K562 (cell line): Measurements from ENCODE around the gene GGT1. TPM values are rescaled to one million over a fixed set of nuclear protein-coding genes. Genes with fewer than 3 reads are reported as not detected.

ENCODE experiments used
- ATAC-seq: fragments of 200-7000 bp; cut with Tn5 transposase; 3 replicates; pipeline ENCODE4 v1.9.1; 2020; ENCODE audit warnings: moderate library complexity
- BruUV-seq: library from RNA; stranded (reverse); fragments of 400-500 nt; replicated peaks from 2 replicates; lab custom pipeline; 2021; lab: Mats Ljungman, UMichigan
- CTCF ChIA-PET: fragments of 300-600 bp; formaldehyde crosslinking; extraction: SDS; loops from one replicate; lab custom pipeline; 2021; ENCODE audit warnings: low intra/inter-chr PET ratio; lab: Yijun Ruan, JAX
- POLR2A ChIA-PET: fragments of 300-600, 350-650 bp; sonication (Branson Sonifier 250); formaldehyde crosslinking; extraction: SDS; loops from one replicate; lab custom pipeline; 2021; ENCODE audit warnings: antibody characterized with exemption, inconsistent platforms; lab: Yijun Ruan, JAX
- DNase-seq, 4 experiments: peaks; one replicate each; pipeline versions ENCODE4 v3.0.0 to v3.0.0-alpha.2; 2011 to 2018; ENCODE audit warnings: low spot score in 3 of 4, mixed read lengths in 3 of 4; ENCODE audit errors: extremely low read depth in 1 of 4
- FAIRE-seq: peaks from 2 replicates; lab custom pipeline; 2011; peaks lifted over from hg19 to GRCh38; lab: Jason Lieb, UNC
- H2AFZ ChIP-seq: 2 replicates; pipeline ENCODE4 v1.6.0; 2011; ENCODE audit warnings: low read depth, low read length, control low read depth, inconsistent platforms
- H3K27ac ChIP-seq: fragments of 200-600 bp; 3 replicates; pipeline ENCODE4 v1.8.0; 2011; ENCODE audit warnings: low read depth, mild to moderate bottlenecking, control low read depth, inconsistent platforms, low read length, moderate library complexity, mixed read lengths; ENCODE audit errors: extremely low read depth
- H3K27me3 ChIP-seq, 2 experiments: fragments of 300-600 bp in 1 of 2; 2 replicates in 1 of 2; 3 replicates in 1 of 2; pipeline versions ENCODE4 v1.6.0 to v1.8.0; 2011; ENCODE audit warnings: inconsistent platforms in 2 of 2, low read length in 2 of 2, mild to moderate bottlenecking in 1 of 2, mixed read lengths in 1 of 2, moderate library complexity in 1 of 2; ENCODE audit not compliant: control insufficient read depth in 2 of 2, insufficient read depth in 2 of 2
- H3K36me3 ChIP-seq: fragments of 300-600 bp; 3 replicates; pipeline ENCODE4 v1.8.0; 2011; ENCODE audit warnings: mild to moderate bottlenecking, low read length, inconsistent platforms; ENCODE audit not compliant: control insufficient read depth, insufficient read depth
- H3K4me1 ChIP-seq, 2 experiments: fragments of 200-600 bp in 1 of 2; replicated peaks in 1 of 2; 2 replicates in 1 of 2; 3 replicates in 1 of 2; pipeline versions ENCODE4 v1.5.1 to v1.8.0; 2011; ENCODE audit warnings: inconsistent platforms in 2 of 2, low read length in 2 of 2, mild to moderate bottlenecking in 1 of 2, mixed read lengths in 1 of 2, moderate library complexity in 1 of 2; ENCODE audit not compliant: control insufficient read depth in 2 of 2, insufficient read depth in 2 of 2
- H3K4me2 ChIP-seq: 2 replicates; pipeline ENCODE4 v1.6.1; 2011; ENCODE audit warnings: low read length, control low read depth, inconsistent platforms, mixed read lengths; ENCODE audit not compliant: insufficient read depth
- H3K4me3 ChIP-seq: fragments of 200-600 bp; sonication (generic), shearing (Covaris generic); 2 replicates; pipeline ENCODE4 v1.5.1; 2016; ENCODE audit warnings: control low read depth, inconsistent platforms
- H3K79me2 ChIP-seq: fragments of 200-600 bp; 3 replicates; pipeline ENCODE4 v1.8.0; 2011; ENCODE audit warnings: low read length, inconsistent platforms; ENCODE audit not compliant: control insufficient read depth, insufficient read depth
- H3K9ac ChIP-seq, 2 experiments: 2 replicates each; pipeline versions ENCODE4 v1.6.0 to v1.6.1; 2011; ENCODE audit warnings: low read depth in 2 of 2, low read length in 2 of 2, control low read depth in 1 of 2, inconsistent platforms in 1 of 2, mild to moderate bottlenecking in 1 of 2, mixed read lengths in 1 of 2; ENCODE audit not compliant: insufficient read depth in 1 of 2
- H3K9me1 ChIP-seq: one replicate; pipeline ENCODE4 v1.6.0; 2011; ENCODE audit warnings: inconsistent platforms, mild to moderate bottlenecking, low read length, moderate library complexity; ENCODE audit not compliant: control insufficient read depth, insufficient read depth
- H3K9me3 ChIP-seq: replicated peaks from 2 replicates; pipeline ENCODE4 v1.5.1; 2011; ENCODE audit warnings: low read depth, low read length, inconsistent platforms; ENCODE audit not compliant: control insufficient read depth, insufficient read depth
- H4K20me1 ChIP-seq: replicated peaks from 2 replicates; pipeline ENCODE4 v1.6.1; 2011; ENCODE audit warnings: low read length, inconsistent platforms, mixed read lengths; ENCODE audit not compliant: control insufficient read depth, insufficient read depth
- ADNP ChIP-seq: fragments of 200-800 bp; sonication (Bioruptor generic); IDR thresholded peaks from 2 replicates; pipeline ENCODE4 v1.6.1; 2016; ENCODE audit warnings: missing genetic modification characterization, missing compliant biosample characterization
- CREB1 ChIP-seq, 2 experiments: sonication (generic) in 1 of 2; formaldehyde crosslinking in 1 of 2; IDR thresholded peaks; 2 replicates each; pipeline versions ENCODE4 v1.6.1 to v1.8.0; 2012 to 2022; ENCODE audit warnings: inconsistent platforms in 1 of 2, mild to moderate bottlenecking in 1 of 2, missing genetic modification reagents in 1 of 2, moderate library complexity in 1 of 2
- HNRNPUL1 ChIP-seq: fragments of 200-400 bp; formaldehyde crosslinking; IDR thresholded peaks from 2 replicates; pipeline ENCODE4 v1.6.1; 2017; ENCODE audit warnings: low read length
- PHB2 ChIP-seq: fragments of 450-650 bp; IDR thresholded peaks from 2 replicates; pipeline ENCODE4 v1.6.1; 2017; ENCODE audit warnings: low read depth
- SMAD2 ChIP-seq: fragments of 150-350 bp; IDR thresholded peaks from 2 replicates; pipeline ENCODE4 v1.6.1; 2014; ENCODE audit warnings: low read depth, mild to moderate bottlenecking, low read length
- YBX1 ChIP-seq: fragments of 450-650 bp; IDR thresholded peaks from 2 replicates; pipeline ENCODE4 v1.7.1; 2016; ENCODE audit warnings: mild to moderate bottlenecking
- ZNF280B ChIP-seq: fragments of 250-450 bp; sonication (Bioruptor Pico); IDR thresholded peaks from 2 replicates; pipeline ENCODE4 v1.5.1; 2021; ENCODE audit warnings: mild to moderate bottlenecking
- ZNF79 ChIP-seq: fragments of 250-450 bp; sonication (Bioruptor Pico); IDR thresholded peaks from 2 replicates; pipeline ENCODE4 v1.4.0; 2020; ENCODE audit warnings: low read depth, mild to moderate bottlenecking, moderate library complexity
- WGBS: fragments of 100-300 bp; shearing (Covaris generic); methylation state at CpG from one replicate; pipeline ENCODE4 v1.1.6; 2016; ENCODE audit warnings: low coverage, mixed read lengths; ENCODE audit not compliant: insufficient coverage; ENCODE audit errors: missing lambda C conversion rate; 5-methylcytosine and 5-hydroxymethylcytosine counted together
- in situ Hi-C: fragments of 300-500 bp; cut with MboI; formaldehyde crosslinking; loops from 4 replicates; pipeline ENCODE4 v1.15.0; 2018; ENCODE audit warnings: inconsistent platforms, mixed read lengths
- intact Hi-C: fragments of 100-400 bp; cut with micrococcal nuclease; formaldehyde crosslinking; loops from 2 replicates; pipeline ENCODE4 v1.14.2; 2022
- polyA plus RNA-seq, 8 experiments: library from polyadenylated mRNA; depleted of rRNA in 4 of 8; stranded (reverse) in 5 of 8; unstranded in 3 of 8; fragments of >200 nt; fragmentation: Nextera tagmentation in 2 of 8; fragmentation: Illumina TruSeq in 1 of 8; extraction: Ambion mirVana in 2 of 8; extraction: Trizol in 1 of 8; gene quantifications; 2 replicates each; pipeline versions ENCODE4 v1.2.1 to v1.2.3, GENCODE V29; 2011 to 2014; ENCODE audit warnings: inconsistent platforms in 1 of 8, missing spikeins in 1 of 8
- total RNA-seq, 7 experiments: library from RNA; depleted of rRNA in 6 of 7; stranded (reverse); fragments of >200 nt in 6 of 7; fragmentation: Illumina TruSeq in 2 of 7; extraction: Trizol in 2 of 7; gene quantifications; 2 replicates each; pipeline versions ENCODE4 v1.2.1 to v1.2.3, GENCODE V29; 2011 to 2021; ENCODE audit warnings: low replicate concordance in 1 of 7
- TF ChIP-seq, protein P1 (sequence below): fragments of 450-650 bp; IDR thresholded peaks from 2 replicates; pipeline ENCODE4 v1.7.1; 2018; ENCODE audit warnings: mild to moderate bottlenecking, low read depth; ENCODE audit not compliant: partially characterized antibody

Gene GGT1
- total and polyA plus RNA-seq, 9 of the 15 experiments (the other 6 are each of a cell fraction or from before 2014, with no cell fraction given): 0.46 to 11.8 (median 6.9) TPM

DNA sequence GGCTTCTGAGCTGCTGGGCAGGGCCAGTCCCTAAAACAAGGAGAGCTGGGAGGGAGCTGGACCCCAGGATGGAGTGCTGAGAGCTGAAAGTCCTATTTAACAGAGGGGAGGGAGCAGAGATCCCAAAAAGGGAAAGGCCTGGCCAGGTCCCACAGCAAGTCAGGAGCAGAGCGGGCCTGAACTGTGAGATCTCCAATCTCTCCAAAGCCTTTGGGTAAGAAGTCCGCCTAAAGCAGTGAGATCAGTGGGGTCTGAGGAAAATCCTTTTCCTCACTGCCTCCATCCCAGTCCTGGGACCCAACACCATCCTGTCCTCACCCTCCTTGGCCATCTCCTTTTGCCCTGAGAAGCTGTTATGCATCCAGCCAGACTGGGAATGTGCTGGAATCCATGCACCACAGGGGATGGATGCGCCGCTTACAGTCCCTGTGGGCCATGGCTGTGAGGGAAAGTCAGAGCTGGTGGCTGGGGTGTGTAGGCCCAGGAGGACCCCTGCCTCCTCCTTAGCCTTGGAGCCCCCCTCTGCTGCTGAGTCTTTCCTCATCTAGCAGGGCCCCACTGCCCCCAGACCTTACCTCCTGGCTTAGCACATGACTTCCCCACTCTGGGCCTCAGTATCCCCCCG lies 18.7 kb upstream of the GGT1 start:
- Histone ChIP-seq H3K9me1 (no peaks in the 10 kb centered on the region), H2AFZ (no peak overlapping the region), H3K4me2 (no peak overlapping the region), H3K4me1 (peaks cover 0 to 17% of the 10 kb centered on the region in 2 experiments; a peak in 1 of 5 replicates), H3K9me3 (no peaks in the 10 kb centered on the region), H4K20me1 (no peaks in the 10 kb centered on the region), H3K9ac (no peak overlapping the region; a peak in 1 of 4 replicates), H3K79me2 (no peaks in the 10 kb centered on the region), H3K36me3 (no peaks in the 10 kb centered on the region), H3K27ac (no peak overlapping the region), H3K4me3 (no peak overlapping the region), H3K27me3 (no peaks in the 10 kb centered on the region)
- intact Hi-C loops: no loop called here
- POLR2A ChIA-PET: interaction anchor here (0.7 to 1.7 kb wide), 2 partner anchors 12 to 28 kb away, joined by 3 to 10 read pairs; partner anchors contain the start of gene SNRPD3
- 92% methylated on average over 3 of the region's 5 CpGs for WGBS
- BruUV-seq: no TSS peak
- CTCF ChIA-PET: no interaction called here
- in situ Hi-C loops: no loop called here
- ATAC-seq (no peak), FAIRE-seq (no peak), DNase-seq (no peak)
- TF ChIP-seq HNRNPUL1 (no peak), ZNF79 (CRISPR knock-in tag) (no peak), YBX1 (no peak), SMAD2 (no peak), CREB1 (IDR thresholded peaks at IDR 0.05) (no peak), CREB1 (CRISPR knock-in tag; IDR thresholded peaks at IDR 0.05) (no peak), ZNF280B (no peak), PHB2 (no peak), ADNP (tag) (no peak)
- TF ChIP-seq, protein P1, sequence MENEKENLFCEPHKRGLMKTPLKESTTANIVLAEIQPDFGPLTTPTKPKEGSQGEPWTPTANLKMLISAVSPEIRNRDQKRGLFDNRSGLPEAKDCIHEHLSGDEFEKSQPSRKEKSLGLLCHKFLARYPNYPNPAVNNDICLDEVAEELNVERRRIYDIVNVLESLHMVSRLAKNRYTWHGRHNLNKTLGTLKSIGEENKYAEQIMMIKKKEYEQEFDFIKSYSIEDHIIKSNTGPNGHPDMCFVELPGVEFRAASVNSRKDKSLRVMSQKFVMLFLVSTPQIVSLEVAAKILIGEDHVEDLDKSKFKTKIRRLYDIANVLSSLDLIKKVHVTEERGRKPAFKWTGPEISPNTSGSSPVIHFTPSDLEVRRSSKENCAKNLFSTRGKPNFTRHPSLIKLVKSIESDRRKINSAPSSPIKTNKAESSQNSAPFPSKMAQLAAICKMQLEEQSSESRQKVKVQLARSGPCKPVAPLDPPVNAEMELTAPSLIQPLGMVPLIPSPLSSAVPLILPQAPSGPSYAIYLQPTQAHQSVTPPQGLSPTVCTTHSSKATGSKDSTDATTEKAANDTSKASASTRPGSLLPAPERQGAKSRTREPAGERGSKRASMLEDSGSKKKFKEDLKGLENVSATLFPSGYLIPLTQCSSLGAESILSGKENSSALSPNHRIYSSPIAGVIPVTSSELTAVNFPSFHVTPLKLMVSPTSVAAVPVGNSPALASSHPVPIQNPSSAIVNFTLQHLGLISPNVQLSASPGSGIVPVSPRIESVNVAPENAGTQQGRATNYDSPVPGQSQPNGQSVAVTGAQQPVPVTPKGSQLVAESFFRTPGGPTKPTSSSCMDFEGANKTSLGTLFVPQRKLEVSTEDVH: no peak
